DOHH2 (cell line): ENCODE measurements around the gene CRELD1.

Experiments used
- H3F3A ChIP-seq: fragments of 200-600 bp; sonication (generic), shearing (Covaris generic); 2 replicates; pipeline ENCODE4 v1.6.0; 2016; ENCODE audit warnings: antibody characterized with exemption, mild to moderate bottlenecking; ENCODE audit not compliant: control insufficient read depth, insufficient read depth
- H3K27ac ChIP-seq: fragments of 200-600 bp; sonication (generic); 2 replicates; pipeline ENCODE4 v1.5.1; 2014; ENCODE audit warnings: low read depth, mild to moderate bottlenecking, low read length, moderate library complexity
- H3K27me3 ChIP-seq: fragments of 200-600 bp; sonication (generic); 2 replicates; pipeline ENCODE4 v1.6.1; 2014; ENCODE audit warnings: mild to moderate bottlenecking, low read length, mixed read lengths; ENCODE audit not compliant: control insufficient read depth
- H3K36me3 ChIP-seq: fragments of 200-600 bp; sonication (generic); 2 replicates; pipeline ENCODE4 v1.6.1; 2014; ENCODE audit warnings: mild to moderate bottlenecking, low read length, moderate library complexity, mixed read lengths; ENCODE audit not compliant: control insufficient read depth
- H3K4me1 ChIP-seq: fragments of 200-600 bp; sonication (generic); 2 replicates; pipeline ENCODE4 v1.6.1; 2014; ENCODE audit warnings: mild to moderate bottlenecking, low read length, mixed read lengths; ENCODE audit not compliant: control insufficient read depth
- H3K4me2 ChIP-seq: fragments of 200-600 bp; sonication (generic); 2 replicates; pipeline ENCODE4 v1.6.0; 2014; ENCODE audit warnings: mild to moderate bottlenecking, low read length, moderate library complexity
- H3K4me3 ChIP-seq: fragments of 200-600 bp; sonication (generic); 2 replicates; pipeline ENCODE4 v1.5.1; 2014; ENCODE audit warnings: mild to moderate bottlenecking, low read length, mixed read lengths
- H3K79me2 ChIP-seq: fragments of 200-600 bp; sonication (generic); 2 replicates; pipeline ENCODE4 v1.6.1; 2014; ENCODE audit warnings: mild to moderate bottlenecking, low read length, mixed read lengths; ENCODE audit not compliant: control insufficient read depth
- H3K9me2 ChIP-seq: fragments of 200-600 bp; sonication (generic); replicated peaks from 2 replicates; pipeline ENCODE4 v1.6.1; 2014; ENCODE audit warnings: mild to moderate bottlenecking, low read length, mixed read lengths; ENCODE audit not compliant: control insufficient read depth
- H3K9me3 ChIP-seq: fragments of 200-600 bp; sonication (generic); 2 replicates; pipeline ENCODE4 v1.6.1; 2014; ENCODE audit warnings: antibody characterized with exemption, low read length, mixed read lengths; ENCODE audit not compliant: control insufficient read depth, insufficient read depth
- H4K20me1 ChIP-seq: fragments of 200-600 bp; sonication (generic); 2 replicates; pipeline ENCODE4 v1.6.0; 2014; ENCODE audit warnings: low read depth, mild to moderate bottlenecking, antibody characterized with exemption, low read length, moderate library complexity; ENCODE audit not compliant: control insufficient read depth, insufficient read depth
- EZH2phosphoT487 ChIP-seq: fragments of 200-600 bp; sonication (generic); IDR thresholded peaks from 2 replicates; pipeline ENCODE4 v1.6.1; 2017; ENCODE audit warnings: borderline replicate concordance, mild to moderate bottlenecking, antibody characterized with exemption, low read length, moderate library complexity, mixed read lengths
- TF ChIP-seq, protein P1 (sequence below): fragments of 200-600 bp; sonication (generic); IDR thresholded peaks from one replicate; pipeline ENCODE4 v1.5.1; 2014; ENCODE audit warnings: antibody characterized with exemption, mild to moderate bottlenecking, low read depth, low read length; ENCODE audit not compliant: poor library complexity, severe bottlenecking

CRELD1 gene

DNA sequence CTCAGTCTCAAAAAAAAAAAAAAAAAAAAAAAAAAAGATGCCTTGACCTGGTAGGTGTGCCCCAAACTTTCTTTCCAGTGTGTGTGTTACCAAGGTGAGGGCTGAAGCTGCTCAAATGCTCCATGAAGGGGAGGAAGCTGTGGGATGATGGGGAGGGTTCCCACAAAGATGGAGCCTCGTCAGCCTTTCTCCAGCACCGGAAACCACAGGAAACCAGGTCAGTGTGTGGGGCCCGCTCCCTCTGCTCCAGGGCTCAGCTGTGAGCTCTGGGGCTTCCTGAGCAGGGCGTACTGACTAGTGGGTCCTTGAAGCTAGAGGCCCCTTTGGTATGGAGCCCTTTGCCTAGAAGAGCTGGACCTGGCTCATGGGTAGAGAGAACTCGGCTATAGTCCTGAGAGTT lies 31.7 kb upstream of the CRELD1 start:
- Histone ChIP-seq H3K4me1 (peaks cover 6% of the 10 kb centered on the region), H3F3A (no peaks in the 10 kb centered on the region), H4K20me1 (no peaks in the 10 kb centered on the region), H3K79me2 (no peaks in the 10 kb centered on the region), H3K9me3 (no peaks in the 10 kb centered on the region), H3K4me2 (no peak overlapping the region), H3K27me3 (no peaks in the 10 kb centered on the region), H3K27ac (no peak overlapping the region), H3K9me2 (no peaks in the 10 kb centered on the region), H3K36me3 (no peaks in the 10 kb centered on the region), H3K4me3 (no peak overlapping the region)
- no peak for TF ChIP-seq EZH2phosphoT487
- TF ChIP-seq, protein P1, sequence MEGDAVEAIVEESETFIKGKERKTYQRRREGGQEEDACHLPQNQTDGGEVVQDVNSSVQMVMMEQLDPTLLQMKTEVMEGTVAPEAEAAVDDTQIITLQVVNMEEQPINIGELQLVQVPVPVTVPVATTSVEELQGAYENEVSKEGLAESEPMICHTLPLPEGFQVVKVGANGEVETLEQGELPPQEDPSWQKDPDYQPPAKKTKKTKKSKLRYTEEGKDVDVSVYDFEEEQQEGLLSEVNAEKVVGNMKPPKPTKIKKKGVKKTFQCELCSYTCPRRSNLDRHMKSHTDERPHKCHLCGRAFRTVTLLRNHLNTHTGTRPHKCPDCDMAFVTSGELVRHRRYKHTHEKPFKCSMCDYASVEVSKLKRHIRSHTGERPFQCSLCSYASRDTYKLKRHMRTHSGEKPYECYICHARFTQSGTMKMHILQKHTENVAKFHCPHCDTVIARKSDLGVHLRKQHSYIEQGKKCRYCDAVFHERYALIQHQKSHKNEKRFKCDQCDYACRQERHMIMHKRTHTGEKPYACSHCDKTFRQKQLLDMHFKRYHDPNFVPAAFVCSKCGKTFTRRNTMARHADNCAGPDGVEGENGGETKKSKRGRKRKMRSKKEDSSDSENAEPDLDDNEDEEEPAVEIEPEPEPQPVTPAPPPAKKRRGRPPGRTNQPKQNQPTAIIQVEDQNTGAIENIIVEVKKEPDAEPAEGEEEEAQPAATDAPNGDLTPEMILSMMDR = no peak

DNA sequence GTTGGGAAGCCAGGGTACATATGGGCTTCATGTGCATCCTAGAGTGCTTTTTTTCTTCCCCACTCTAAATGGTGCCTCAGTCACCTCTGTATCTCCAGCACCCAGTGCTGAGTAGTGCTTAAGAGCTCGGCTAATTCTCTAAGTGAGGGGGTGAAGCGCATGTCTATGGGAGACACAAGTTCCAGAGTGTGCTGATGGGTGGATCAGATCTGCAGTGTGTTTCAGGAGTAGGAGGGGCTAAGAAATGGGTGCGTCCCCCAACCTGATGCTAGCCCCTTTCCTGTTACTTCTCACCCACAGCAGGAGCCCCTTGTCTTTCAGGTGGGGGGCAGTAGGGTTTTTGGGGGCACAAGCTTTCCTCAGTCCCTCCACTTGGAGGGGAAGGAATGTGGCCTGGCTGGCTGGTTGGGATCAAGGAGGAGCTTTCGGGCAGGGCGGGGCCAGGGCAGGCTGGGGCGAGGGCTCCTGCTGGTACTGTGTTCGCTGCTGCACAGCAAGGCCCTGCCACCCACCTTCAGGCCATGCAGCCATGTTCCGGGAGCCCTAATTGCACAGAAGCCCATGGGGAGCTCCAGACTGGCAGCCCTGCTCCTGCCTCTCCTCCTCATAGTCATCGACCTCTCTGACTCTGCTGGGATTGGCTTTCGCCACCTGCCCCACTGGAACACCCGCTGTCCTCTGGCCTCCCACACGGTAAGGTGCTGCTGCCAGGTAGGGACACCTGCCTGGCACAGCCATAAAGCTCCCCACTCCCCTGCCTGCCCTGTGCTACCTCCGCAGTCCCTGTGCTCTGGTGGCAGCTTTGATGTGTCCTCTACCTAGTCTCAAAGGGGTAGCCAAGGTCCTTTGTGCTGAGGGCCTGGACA lies 31.0 kb upstream of the CRELD1 start, which contains the start of gene IL17RE:
Gene IL17RE (plus strand): TSS at position 477 of the 866 bp plus-strand sequence. CDS start 85 bp downstream, at position 562.
- no peaks in the 10 kb centered on the region for H3K9me2 ChIP-seq
- H3K27me3 ChIP-seq = no peaks in the 10 kb centered on the region
- H3F3A ChIP-seq = no peaks in the 10 kb centered on the region
- no peaks in the 10 kb centered on the region for H3K79me2 ChIP-seq
- TF ChIP-seq, protein P1 = no peak
- no peak for TF ChIP-seq EZH2phosphoT487
- H4K20me1 ChIP-seq = no peaks in the 10 kb centered on the region
- no peaks in the 10 kb centered on the region for H3K9me3 ChIP-seq
- no peak within 1 kb of the TSS for H3K4me3 ChIP-seq
- H3K4me1 ChIP-seq = peaks cover 6% of the 10 kb centered on the region
- no peak within 1 kb of the TSS for H3K4me2 ChIP-seq
- no peaks in the 10 kb centered on the region for H3K36me3 ChIP-seq
- H3K27ac ChIP-seq = no peak within 1 kb of the TSS

DNA sequence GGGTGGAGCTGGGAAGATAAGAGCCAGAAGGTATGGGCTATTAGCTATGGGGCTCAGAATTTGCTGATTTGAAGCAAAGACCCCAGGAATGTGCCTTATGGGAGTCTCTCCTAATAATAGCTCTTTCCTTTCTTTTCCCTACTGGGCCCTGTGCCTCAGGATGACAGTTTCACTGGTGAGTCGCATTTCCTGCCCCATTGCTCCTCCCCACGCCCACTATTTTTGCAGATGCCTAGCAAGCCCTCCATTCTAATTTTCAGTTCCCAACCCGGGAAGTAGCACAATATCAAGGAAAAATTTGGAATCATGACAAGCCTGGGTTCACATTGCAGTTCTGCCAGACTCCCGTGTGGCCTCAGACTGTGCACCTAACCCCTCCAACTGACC lies 30.4 kb upstream of the CRELD1 start:
- H4K20me1 ChIP-seq = no peaks in the 10 kb centered on the region
- no peaks in the 10 kb centered on the region for H3K9me3 ChIP-seq
- H3K27me3 ChIP-seq = no peaks in the 10 kb centered on the region
- H3F3A ChIP-seq = no peaks in the 10 kb centered on the region
- no peak overlapping the region for H3K4me3 ChIP-seq
- H3K36me3 ChIP-seq = no peaks in the 10 kb centered on the region
- TF ChIP-seq, protein P1 = no peak
- TF ChIP-seq EZH2phosphoT487 = no peak
- peaks cover 6% of the 10 kb centered on the region for H3K4me1 ChIP-seq
- no peaks in the 10 kb centered on the region for H3K79me2 ChIP-seq
- H3K27ac ChIP-seq = no peak overlapping the region
- no peak overlapping the region for H3K4me2 ChIP-seq
- H3K9me2 ChIP-seq = no peaks in the 10 kb centered on the region
